Measurements from ENCODE around the gene ARMC6.

Gene ARMC6

GRCh38 chr19:19033426-19034203 lies at the start of gene ARMC6, which contains the start of gene SUGP2:
TSS of gene ARMC6 (plus strand) at chr19:19033603. CDS start at chr19:19034210, 607 bp downstream.
TSS of gene SUGP2 (minus strand) at chr19:19033517. CDS start at chr19:19031071, 2,446 bp downstream.
- DNase-seq: peak; percentile 93

DNA sequence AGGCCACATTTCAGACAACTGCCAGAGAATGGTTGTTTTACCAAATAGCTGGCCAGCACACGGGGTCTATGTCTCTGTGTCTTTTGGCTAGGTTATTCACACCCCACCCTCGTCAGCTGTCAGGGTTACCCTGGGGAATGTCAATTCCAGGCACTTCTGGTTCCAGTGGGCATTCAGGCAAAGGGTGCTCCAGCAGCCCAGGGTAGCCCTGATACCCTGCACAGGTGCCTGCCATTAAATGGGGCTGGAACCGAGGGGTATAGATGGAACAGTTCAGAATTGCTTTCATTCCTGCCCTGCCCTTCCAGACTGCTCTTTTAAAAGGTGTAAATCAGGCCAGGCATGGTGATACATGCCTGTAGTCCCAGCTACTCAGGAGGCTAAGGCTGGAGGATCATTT lies 49.2 kb upstream of the ARMC6 start:
- no peak for DNase-seq

DNA sequence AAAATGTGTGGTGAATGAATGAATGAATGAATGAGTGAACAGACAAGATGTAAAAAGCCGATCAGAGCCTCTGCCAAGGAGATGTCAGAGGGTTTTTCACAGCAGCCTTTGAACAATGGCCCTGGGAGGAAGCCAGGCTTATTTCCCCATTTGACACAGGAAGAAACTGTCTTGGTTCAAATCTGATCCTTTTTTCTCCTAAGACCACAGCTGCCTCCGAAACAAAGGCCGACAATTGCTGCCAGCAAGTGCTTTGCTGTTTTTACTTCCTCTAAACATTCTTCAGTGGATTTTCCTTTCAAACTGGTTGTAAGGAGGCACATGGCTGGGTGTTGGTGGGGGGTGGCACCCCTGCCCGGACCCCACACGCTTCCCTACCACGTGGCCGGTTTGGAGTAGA lies 48.1 kb upstream of the ARMC6 start:
- no peak for DNase-seq

GRCh38 chr19:18987456-18987855 lies 45.9 kb upstream of the ARMC6 start:
- DNase-seq: no peak

DNA sequence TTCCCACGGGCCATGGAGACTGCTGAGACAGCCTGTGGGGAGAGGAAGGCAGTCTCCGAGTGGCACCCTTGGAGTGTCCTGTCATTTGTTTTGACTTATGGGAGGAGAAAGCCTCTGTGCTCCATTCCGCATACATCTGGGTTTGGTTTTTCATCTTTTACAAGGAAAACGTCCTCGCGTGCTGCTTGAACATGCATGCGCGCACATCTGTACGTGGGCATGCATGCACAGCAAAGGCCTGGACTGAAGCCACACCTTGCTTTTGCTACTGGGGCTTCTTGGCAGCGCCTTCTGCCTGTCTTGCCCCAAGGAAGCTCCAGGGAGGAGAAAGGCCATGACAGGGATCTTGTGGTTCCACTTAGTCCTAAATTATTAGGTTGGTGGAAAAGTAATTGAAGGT lies 44.1 kb upstream of the ARMC6 start:
- DNase-seq: no peak

- DNase-seq: no peak
Observed at GRCh38 chr19:18990128-18990708, 43.2 kb upstream of the ARMC6 start.

- no peak for DNase-seq
Observed at GRCh38 chr19:18991006-18991405, 42.4 kb upstream of the ARMC6 start.

- no peak for DNase-seq
Observed at GRCh38 chr19:18991468-18991867, 41.9 kb upstream of the ARMC6 start.

GRCh38 chr19:18992696-18993095 lies 40.7 kb upstream of the ARMC6 start:
- DNase-seq: no peak

- no peak for DNase-seq
Observed at GRCh38 chr19:18993115-18993514, 40.3 kb upstream of the ARMC6 start.

- no peak for DNase-seq
Observed at GRCh38 chr19:18995804-18996241, 37.6 kb upstream of the ARMC6 start.

- no peak for DNase-seq
Observed at GRCh38 chr19:18996351-18996750, 37.1 kb upstream of the ARMC6 start.

DNA sequence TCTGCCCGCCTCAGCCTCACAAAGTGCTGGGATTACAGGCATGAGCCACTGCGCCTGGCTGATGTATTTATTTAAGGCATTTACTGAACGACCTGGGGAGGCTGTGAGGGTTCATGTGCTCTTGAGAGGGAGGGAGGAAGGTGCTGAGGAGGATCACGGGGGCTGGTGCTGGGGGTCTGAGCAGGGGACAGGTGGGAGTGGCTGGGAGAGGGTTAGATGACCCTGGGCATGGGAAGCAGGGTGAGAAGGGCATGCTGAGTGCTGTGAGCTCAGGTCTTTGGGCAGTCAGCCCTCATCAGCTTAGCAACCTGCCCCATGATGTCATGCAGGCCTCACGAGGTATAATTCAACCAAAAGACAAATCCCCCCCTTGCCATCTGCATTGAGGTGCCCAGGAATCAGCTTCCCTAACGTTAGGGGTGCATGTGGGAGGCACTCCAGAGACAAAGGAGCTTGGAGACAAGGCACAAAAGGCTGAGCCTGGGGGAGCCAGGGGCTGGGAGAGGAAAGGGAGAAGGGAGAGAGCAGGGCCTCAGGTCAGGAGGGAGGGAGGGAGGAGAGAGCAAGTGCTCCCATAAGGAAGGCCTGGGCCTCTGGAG lies 36.5 kb upstream of the ARMC6 start:
- DNase-seq: no peak

DNA sequence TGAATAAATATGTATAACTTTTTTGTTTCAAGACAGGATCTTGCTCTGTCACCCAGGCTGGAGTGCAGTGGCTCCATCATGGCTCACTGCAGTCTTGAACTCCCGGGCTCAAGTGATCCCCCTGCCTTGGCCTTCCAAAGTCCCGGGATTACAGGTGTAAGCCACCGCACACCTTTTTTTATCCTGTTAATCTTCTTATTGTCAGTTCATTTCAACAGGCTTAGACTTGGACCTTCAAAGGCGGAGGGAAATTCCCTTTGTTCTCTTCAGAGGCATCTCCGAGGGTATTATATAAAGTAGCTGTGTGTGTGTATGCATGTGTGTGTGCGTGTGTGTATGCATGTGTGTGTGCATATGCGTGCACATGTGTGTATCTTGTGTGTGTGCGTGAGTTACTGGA lies 35.1 kb upstream of the ARMC6 start:
- DNase-seq: no peak

GRCh38 chr19:18999016-18999758 lies 34.2 kb upstream of the ARMC6 start:
- no peak for DNase-seq

- DNase-seq: no peak
Observed at GRCh38 chr19:18999896-19000620, 33.3 kb upstream of the ARMC6 start.

- no peak for DNase-seq
Observed at GRCh38 chr19:19004144-19004543, 29.3 kb upstream of the ARMC6 start.

- DNase-seq: no peak
Observed at GRCh38 chr19:19006213-19006612, 27.2 kb upstream of the ARMC6 start.

GRCh38 chr19:19009951-19010350 lies 23.5 kb upstream of the ARMC6 start:
- DNase-seq: no peak

- DNase-seq: no peak
Observed at GRCh38 chr19:19010551-19010950, 22.9 kb upstream of the ARMC6 start.

DNA sequence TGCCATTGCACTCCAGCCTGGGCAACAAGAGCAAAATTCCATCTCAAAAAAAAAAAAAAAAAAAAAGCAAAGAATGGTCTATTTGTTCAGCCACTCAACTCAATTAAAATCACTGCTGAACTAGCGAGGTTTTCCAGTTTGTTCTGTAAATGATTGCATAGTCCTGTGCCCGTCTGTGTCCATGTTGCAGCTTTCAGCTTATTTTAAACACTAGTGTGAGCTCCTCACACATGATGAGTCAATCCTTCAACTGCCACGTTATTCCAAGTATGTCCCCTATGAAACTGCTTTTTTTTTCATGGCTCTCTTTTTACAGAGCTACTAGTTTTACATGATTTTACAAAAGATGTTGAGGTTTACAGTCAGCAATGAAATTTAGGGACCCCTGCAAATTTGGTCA lies 12.3 kb upstream of the ARMC6 start:
- no peak for DNase-seq

DNA sequence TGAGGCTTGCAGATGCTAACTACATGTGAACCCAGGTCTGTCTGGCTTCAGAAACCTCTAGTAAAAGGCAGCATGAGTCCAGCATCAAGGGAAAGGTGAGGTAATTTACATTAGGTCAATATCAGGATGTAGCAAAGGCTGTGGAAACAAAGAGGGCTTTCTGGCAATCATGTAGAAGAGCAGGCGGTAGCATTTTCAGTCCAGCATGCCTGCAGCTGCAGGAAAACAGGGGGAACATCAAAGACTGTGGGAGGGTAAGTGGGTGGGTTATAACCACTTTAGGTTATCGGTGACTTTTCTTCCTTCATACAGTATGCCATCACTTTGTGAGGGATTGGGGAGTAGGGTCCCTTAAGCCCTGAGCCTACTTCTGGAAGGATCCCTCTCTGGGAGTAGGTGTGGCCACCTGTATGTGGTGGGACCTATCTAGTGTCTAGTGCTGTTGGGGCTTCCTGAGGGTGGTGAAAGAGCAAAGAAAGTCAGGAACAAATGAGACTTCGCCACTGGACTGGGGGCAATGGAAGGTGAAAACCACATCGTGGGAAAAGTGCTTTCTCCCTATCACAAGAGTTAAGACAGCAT lies 10.9 kb upstream of the ARMC6 start:
- DNase-seq: no peak
